HL-60 (cell line): ENCODE measurements around the gene AGAP1.

Experiments
- DNase-seq, 2 experiments: peaks; one replicate each; pipeline ENCODE4 v3.0.0-alpha.2; 2010 to 2020; ENCODE audit warnings: low read depth in 1 of 2, low spot score in 1 of 2
- H3K27ac ChIP-seq: fragments of 250-450 bp; sonication (Bioruptor Pico); replicated peaks from 2 replicates; pipeline ENCODE4 v1.5.1; 2020; ENCODE audit warnings: mild to moderate bottlenecking, moderate library complexity
- H3K27me3 ChIP-seq: fragments of 250-450 bp; sonication (Bioruptor Pico); 2 replicates; pipeline ENCODE4 v1.5.1; 2021; ENCODE audit warnings: mild to moderate bottlenecking, moderate library complexity; ENCODE audit not compliant: insufficient read depth, poor library complexity, severe bottlenecking
- H3K4me3 ChIP-seq: replicated peaks from 2 replicates; pipeline ENCODE4 v1.5.1; 2011; ENCODE audit warnings: mild to moderate bottlenecking, control low read depth, low read length; ENCODE audit not compliant: insufficient read depth
- CTCF ChIP-seq: IDR thresholded peaks from one replicate; pipeline ENCODE4 v1.5.1; 2011; ENCODE audit warnings: low read length, control low read depth, inconsistent platforms; ENCODE audit not compliant: insufficient read depth
- GABPA ChIP-seq: IDR thresholded peaks from 2 replicates; pipeline ENCODE4 v1.6.1; 2012; ENCODE audit warnings: low read depth
- POLR2AphosphoS5 ChIP-seq: IDR thresholded peaks from 2 replicates; pipeline ENCODE4 v1.6.1; 2012; ENCODE audit warnings: low read depth
- SPI1 ChIP-seq: IDR thresholded peaks from 2 replicates; pipeline ENCODE4 v1.6.1; 2012; ENCODE audit warnings: low read depth, mild to moderate bottlenecking, borderline replicate concordance
- TF ChIP-seq, protein P1 (sequence below): IDR thresholded peaks from 2 replicates; pipeline ENCODE4 v1.6.1; 2012; ENCODE audit warnings: low read depth; ENCODE audit not compliant: insufficient replicate concordance

The AGAP1 gene

GRCh38 chr2:235949567-235950472 is 456.0 kb downstream of the AGAP1 start:
- TF ChIP-seq GABPA, result no peak
- TF ChIP-seq POLR2AphosphoS5, result no peak
- TF ChIP-seq, protein P1, sequence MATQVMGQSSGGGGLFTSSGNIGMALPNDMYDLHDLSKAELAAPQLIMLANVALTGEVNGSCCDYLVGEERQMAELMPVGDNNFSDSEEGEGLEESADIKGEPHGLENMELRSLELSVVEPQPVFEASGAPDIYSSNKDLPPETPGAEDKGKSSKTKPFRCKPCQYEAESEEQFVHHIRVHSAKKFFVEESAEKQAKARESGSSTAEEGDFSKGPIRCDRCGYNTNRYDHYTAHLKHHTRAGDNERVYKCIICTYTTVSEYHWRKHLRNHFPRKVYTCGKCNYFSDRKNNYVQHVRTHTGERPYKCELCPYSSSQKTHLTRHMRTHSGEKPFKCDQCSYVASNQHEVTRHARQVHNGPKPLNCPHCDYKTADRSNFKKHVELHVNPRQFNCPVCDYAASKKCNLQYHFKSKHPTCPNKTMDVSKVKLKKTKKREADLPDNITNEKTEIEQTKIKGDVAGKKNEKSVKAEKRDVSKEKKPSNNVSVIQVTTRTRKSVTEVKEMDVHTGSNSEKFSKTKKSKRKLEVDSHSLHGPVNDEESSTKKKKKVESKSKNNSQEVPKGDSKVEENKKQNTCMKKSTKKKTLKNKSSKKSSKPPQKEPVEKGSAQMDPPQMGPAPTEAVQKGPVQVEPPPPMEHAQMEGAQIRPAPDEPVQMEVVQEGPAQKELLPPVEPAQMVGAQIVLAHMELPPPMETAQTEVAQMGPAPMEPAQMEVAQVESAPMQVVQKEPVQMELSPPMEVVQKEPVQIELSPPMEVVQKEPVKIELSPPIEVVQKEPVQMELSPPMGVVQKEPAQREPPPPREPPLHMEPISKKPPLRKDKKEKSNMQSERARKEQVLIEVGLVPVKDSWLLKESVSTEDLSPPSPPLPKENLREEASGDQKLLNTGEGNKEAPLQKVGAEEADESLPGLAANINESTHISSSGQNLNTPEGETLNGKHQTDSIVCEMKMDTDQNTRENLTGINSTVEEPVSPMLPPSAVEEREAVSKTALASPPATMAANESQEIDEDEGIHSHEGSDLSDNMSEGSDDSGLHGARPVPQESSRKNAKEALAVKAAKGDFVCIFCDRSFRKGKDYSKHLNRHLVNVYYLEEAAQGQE, result no peak
- no peak for TF ChIP-seq SPI1
- no peak for TF ChIP-seq CTCF
- DNase-seq, result no peak
- H3K4me3 ChIP-seq, result no peak overlapping the region
- H3K27me3 ChIP-seq, result peaks cover 2% of the 10 kb centered on the region
- no peak overlapping the region for H3K27ac ChIP-seq

DNA sequence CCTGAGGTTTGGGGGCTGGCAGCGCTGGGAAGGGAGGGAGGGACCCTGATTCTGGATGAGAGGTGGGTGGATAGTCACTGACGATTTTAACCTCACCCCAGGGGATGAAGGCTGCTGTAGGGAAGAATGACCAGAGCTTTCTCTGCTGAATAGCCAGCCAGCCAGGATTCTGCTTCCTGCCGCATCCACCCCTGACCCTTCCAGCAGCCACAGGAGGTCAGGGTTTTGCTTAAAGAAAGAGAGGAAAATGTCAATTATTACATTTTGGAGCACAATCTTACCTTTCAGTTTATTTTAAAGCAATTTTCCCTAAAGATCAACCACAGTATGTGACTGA is 456.6 kb downstream of the AGAP1 start:
- Histone ChIP-seq H3K27ac (no peak overlapping the region), H3K27me3 (peaks cover 2% of the 10 kb centered on the region), H3K4me3 (no peak overlapping the region)
- TF ChIP-seq GABPA (no peak), CTCF (no peak)
- no peak for DNase-seq

GRCh38 chr2:235951493-235951892 is 457.6 kb downstream of the AGAP1 start:
- H3K4me3 ChIP-seq, result no peak overlapping the region
- H3K27me3 ChIP-seq, result peaks cover 2% of the 10 kb centered on the region
- no peak overlapping the region for H3K27ac ChIP-seq
- DNase-seq, result no peak
- TF ChIP-seq POLR2AphosphoS5 (no peak), GABPA (no peak), SPI1 (no peak), CTCF (no peak)
- TF ChIP-seq, protein P1, result no peak

GRCh38 chr2:235951982-235952381 is 458.1 kb downstream of the AGAP1 start:
- no peak overlapping the region for H3K4me3 ChIP-seq
- H3K27ac ChIP-seq, result no peak overlapping the region
- TF ChIP-seq GABPA (no peak), CTCF (no peak), POLR2AphosphoS5 (no peak), SPI1 (no peak)
- TF ChIP-seq, protein P1, result no peak
- DNase-seq, result no peak
- peaks cover 2% of the 10 kb centered on the region for H3K27me3 ChIP-seq
